ENCODE data around the gene TRAM2. TPM values are rescaled to one million over a fixed set of nuclear protein-coding genes. Genes with fewer than 3 reads are reported as not detected.

TRAM2 gene
- total and polyA plus RNA-seq, 2 of the 13 experiments (the other 11 are each of a cell fraction or from before 2014, with no cell fraction given): 49.1 to 72.5 TPM

GRCh38 chr6:52546192-52546591, 30.7 kb downstream of the TRAM2 start:
- POLR2A ChIA-PET: interaction anchor here (1.2 to 4.6 kb wide), 7 partner anchors 22 to 126 kb away, joined by 4 to 30 read pairs (median 22); partner anchors contain the start of genes EFHC1 and TRAM2
- in situ Hi-C loops (cut with HindIII; ENCODE audit: extremely low pct_ligation_motif_present, low pct_unique_long_range_greater_than_20kb): no loop called here
- H3K36me3 ChIP-seq (replicated peaks in 1 of 2; ENCODE audit: control insufficient read depth in 1 of 2, insufficient read depth in 2 of 2, low read length in 2 of 2): peaks cover 6 to 18% of the 10 kb centered on the region in 2 experiments
- no peaks in the 10 kb centered on the region for H3K27me3 ChIP-seq (ENCODE audit: control insufficient read depth in 1 of 2, insufficient read depth in 2 of 2, low read length in 2 of 2)
- CTCF ChIA-PET (ENCODE audit: low intra/inter-chr PET ratio, low total read pairs): no interaction called here
- H4K20me1 ChIP-seq (ENCODE audit: insufficient read depth, low read length): 0 out of 2 replicates have a peak, but pooled peaks cover 5% of the 10 kb centered on the region
- intact Hi-C loops (cut with micrococcal nuclease; ENCODE audit: unreplicated experiment): no loop called here
- H3K4me3 ChIP-seq (replicated peaks in 1 of 3; ENCODE audit: insufficient read depth in 1 of 3, low read depth in 2 of 3, low read length in 3 of 3): no peak overlapping the region
- no peaks in the 10 kb centered on the region for H3K9me3 ChIP-seq (ENCODE audit: low read length)
- ATAC-seq (no peak), FAIRE-seq (no peak), DNase-seq (ENCODE audit: low spot score) (no peak)
- H3K79me2 ChIP-seq (ENCODE audit: insufficient read depth, low read length): peaks cover 84% of the 10 kb centered on the region
- TF ChIP-seq ZNF282 (IDR thresholded peaks at IDR 0.05; ENCODE audit: partially characterized antibody): no peak
- no peak for TF ChIP-seq ZNF432 (CRISPR knock-in tag; IDR thresholded peaks at IDR 0.05; ENCODE audit: borderline replicate concordance)
- TF ChIP-seq RBM22 (optimal IDR thresholded peaks at IDR 0.05; ENCODE audit: low read length): peak; percentile 19
- no peak for TF ChIP-seq ZBTB26 (CRISPR knock-in tag; IDR thresholded peaks at IDR 0.05; ENCODE audit: borderline replicate concordance)
- TF ChIP-seq ZNF549 (CRISPR knock-in tag; IDR thresholded peaks at IDR 0.05): no peak
- no peak for TF ChIP-seq ZBTB1 (CRISPR knock-in tag; IDR thresholded peaks at IDR 0.05; ENCODE audit: borderline replicate concordance)
- TF ChIP-seq NFATC3 (CRISPR knock-in tag; IDR thresholded peaks at IDR 0.05): 0 out of 2 replicates have a peak, but pooled peaks have one; percentile 43
- TF ChIP-seq MBD4 (IDR thresholded peaks at IDR 0.05; ENCODE audit: borderline replicate concordance, low read length): no peak
- TF ChIP-seq ARID4A (CRISPR knock-in tag; IDR thresholded peaks at IDR 0.05; ENCODE audit: borderline replicate concordance): 0 out of 2 replicates have a peak, but pooled peaks have one; percentile 14
- 0 out of 2 replicates have a peak, but pooled peaks have one; percentile 9 for TF ChIP-seq MEF2D (CRISPR knock-in tag; IDR thresholded peaks at IDR 0.05)
- TF ChIP-seq ZNF512 (CRISPR knock-in tag; IDR thresholded peaks at IDR 0.05): no peak
- TF ChIP-seq ZNF501 (CRISPR knock-in tag; IDR thresholded peaks at IDR 0.05): peak; percentile 3; the same call in 1 of the 2 replicates
- TF ChIP-seq HMGA1 (CRISPR knock-in tag; conservative IDR thresholded peaks at IDR 0.05): no peak
- no peak for TF ChIP-seq THAP7 (CRISPR knock-in tag; IDR thresholded peaks at IDR 0.05)
- peak overlapping the region; percentile 77; the same call in 1 of the 2 replicates for H3K4me2 ChIP-seq (ENCODE audit: low read depth, low read length)
- H2AFZ ChIP-seq (ENCODE audit: low read length): no peak overlapping the region
- no TSS peak for BruUV-seq (replicated peaks)
- peak overlapping the region; percentile 55; the same call in 1 of the 2 replicates for H3K9ac ChIP-seq (ENCODE audit: insufficient read depth, low read depth, low read length)
- peaks cover 100% of the 10 kb centered on the region for H3K4me1 ChIP-seq (ENCODE audit: insufficient read depth, low read length)
- WGBS (ENCODE audit: low lambda C conversion rate): 92% methylated on average over 1 of the region's 1 CpG
- H3K27ac ChIP-seq (ENCODE audit: extremely low read length, insufficient read depth, low read length): peak overlapping the region; percentile 77

Measured in HepG2 (cell line).